Kidney glomerular epithelial cell (primary cell): ENCODE data around the gene SIT1.
"Not testable (repeated sequence)": the region's sequence is repeated elsewhere in the genome, so short reads cannot be mapped to it uniquely, and the experiment has no call there.

ENCODE experiments used
- DNase-seq: peaks from one replicate; lab custom pipeline; 2025; lab: John Stamatoyannopoulos, UW

Gene SIT1

DNA sequence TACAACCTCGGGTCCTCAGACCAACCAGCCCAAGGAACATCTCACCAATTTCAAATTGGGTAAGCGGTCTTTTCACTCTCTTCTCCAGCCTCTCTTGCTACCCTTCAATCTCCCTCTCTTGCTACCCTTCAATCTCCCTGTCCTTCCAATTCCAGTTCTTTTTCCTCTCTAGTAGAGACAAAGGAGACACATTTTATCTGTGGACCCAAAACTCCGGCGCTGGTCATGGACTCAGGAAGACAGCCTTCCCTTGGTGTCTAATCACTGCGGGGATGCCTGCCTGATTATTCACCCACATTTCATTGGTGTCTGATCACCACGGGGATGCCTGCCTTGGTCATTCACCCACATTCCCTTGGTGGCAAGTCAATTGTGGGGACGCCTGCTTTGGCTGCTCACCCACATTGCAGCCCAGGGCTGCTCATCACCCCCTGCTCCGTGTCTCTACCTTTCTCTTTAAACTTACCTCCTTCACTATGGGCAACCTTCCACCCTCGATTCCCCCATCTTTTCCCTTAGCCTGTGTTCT is 13.2 kb downstream of the SIT1 start:
- not testable (repeated sequence) for DNase-seq

DNA sequence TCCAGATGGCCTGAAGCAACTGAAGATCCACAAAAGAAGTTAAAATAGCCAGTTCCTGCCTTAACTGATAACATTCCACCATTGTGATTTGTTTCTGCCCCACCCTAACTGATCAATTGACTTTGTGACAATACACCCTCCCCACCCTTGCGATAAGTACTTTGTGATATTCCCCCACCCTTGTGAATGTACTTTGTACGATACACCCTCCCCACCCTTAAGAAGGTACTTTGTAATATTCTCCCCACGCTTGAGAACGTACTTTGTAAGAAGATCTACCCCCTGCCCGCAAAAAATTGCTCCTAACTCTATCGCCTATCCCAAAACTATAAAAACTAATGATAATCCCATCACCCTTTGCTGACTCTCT is 13.9 kb downstream of the SIT1 start:
- DNase-seq, result not testable (repeated sequence)

DNA sequence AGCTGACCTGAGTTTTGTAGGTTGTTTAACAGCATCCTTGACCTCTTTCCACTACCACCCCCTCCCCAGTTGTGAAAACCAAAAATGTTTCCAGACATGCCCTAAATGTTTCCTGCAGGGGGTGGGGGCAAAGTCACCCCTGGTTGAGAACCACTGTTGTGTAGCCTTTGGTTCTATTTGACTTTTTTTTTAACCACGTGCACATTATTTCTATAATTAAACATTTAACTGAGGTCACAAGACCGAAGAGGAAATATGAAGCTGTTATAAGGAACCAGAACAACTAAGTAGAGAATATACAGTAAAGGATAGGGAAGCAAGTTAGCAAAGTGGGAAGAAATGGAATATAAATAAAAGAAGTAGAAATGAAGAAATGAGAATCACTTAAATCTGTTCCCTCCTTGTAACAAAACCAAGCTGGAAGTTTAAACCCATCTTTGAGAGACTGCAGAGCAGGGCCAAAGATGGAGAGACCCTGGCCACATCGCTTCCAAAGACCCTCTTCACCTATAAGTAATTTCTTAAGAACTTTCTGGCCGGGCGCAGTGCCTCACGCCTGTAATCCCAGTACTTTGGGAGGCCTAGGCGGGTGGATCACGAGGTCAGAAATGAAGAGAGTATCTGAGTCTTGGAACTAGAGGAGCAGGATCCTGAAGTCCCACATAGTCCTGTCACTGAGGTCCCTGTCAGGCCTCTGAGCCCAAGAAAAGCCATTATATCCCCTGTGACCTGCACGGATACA is 14.4 kb downstream of the SIT1 start:
- no peak for DNase-seq

DNA sequence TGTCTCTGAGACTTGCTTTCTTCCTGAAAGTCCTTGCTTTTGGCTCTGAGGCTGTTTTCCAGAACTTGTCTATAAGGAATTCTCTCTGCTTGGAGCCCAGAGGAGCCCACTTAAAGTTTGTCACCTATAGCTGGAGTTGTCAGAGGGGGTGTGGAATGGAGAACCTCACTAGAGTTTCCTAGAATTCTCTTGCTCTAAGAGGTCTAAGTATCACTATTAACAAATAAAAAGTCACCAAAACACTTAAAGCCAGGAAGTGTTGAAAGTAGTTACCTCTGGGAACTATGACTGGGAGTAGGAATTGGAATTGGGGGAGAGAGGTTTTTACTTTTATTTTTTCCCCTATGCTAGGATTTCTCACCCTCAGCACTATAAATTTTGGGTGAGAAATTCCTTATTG is 15.0 kb downstream of the SIT1 start:
- DNase-seq, result no peak

DNA sequence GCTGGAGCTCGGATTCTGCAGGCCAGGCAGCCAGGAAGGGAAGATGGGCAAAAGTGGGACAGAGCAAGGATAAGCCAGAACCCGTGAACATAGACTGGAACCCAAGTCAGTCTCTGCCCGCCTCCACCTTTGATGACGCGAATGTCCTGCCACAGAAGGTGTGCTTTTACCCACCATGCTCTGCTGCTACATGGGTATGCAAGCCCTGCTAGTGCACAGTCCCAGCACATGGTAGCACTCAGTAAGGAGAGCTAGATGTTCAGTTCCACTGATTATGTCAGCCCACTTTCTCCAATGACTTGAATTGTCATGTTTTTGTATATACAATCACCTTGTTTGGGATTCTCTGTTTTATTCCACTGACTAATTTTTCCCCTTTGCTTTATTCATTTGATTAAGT is 21.1 kb downstream of the SIT1 start:
- no peak for DNase-seq

DNA sequence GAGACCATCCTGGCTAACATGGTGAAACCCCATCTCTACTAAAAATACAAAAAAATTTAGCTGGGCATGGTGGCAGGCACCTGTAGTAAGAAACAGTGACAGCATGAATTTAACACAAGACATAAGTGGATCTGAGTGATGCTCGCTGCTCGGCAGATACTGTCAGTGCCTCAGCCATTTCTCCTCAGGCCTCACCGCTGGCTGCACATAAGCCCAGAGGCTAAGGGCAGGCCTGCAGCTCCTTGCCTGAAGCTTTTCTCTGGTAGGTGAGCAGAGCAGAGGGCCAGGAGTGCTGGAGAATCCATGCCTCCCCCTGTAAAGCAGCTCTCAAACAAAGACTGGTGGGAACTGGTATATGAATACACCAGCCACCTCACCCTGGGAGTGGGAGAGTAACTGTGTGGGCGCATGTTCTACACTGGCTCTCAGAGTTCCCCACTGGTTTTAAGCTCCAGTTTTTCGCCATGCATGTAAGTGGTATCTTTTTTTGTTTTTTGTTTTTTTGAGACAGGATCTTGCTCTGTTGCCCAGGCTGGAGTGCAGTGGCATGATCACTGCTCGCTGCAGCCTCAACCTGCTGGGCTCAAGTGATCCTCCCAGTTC is 22.2 kb downstream of the SIT1 start:
- DNase-seq, result no peak

DNA sequence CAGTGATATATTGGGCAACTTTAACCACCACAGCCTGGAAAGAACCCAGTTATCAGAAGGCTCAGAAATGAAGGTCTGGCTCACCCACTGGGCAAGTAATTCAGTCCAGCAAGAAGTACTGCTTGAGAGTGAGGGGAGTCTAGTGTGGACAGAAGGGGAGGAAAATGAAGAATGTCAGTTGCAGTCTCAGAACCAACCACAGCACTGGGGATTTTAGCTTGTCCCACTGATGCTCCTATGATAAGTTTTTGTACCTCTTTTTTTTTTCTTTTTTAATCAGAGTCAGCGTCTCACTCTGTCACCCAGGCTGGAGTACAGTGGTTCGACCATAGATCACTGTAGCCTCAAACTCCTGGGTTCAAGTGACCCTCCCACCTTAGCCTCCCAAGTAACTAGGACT is 23.2 kb downstream of the SIT1 start:
- DNase-seq, result no peak

DNA sequence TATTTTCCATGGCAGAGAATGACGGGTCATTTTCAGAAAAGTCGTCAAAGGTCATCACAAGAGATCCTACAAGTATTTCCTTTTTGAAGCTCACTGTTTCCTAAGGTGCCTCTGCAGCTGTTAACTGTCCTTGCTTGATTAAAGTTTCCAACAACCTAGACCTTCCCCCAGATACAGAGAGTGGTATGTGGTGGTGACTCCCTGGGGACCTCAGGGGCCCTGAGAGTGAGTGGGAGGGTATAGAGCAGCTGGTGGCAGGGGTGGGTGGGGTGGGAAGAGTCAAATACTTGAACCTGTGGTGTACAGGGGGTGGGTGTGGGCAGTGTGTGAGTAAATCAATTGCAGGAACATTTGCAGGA is 31.0 kb downstream of the SIT1 start:
- DNase-seq, result no peak

DNA sequence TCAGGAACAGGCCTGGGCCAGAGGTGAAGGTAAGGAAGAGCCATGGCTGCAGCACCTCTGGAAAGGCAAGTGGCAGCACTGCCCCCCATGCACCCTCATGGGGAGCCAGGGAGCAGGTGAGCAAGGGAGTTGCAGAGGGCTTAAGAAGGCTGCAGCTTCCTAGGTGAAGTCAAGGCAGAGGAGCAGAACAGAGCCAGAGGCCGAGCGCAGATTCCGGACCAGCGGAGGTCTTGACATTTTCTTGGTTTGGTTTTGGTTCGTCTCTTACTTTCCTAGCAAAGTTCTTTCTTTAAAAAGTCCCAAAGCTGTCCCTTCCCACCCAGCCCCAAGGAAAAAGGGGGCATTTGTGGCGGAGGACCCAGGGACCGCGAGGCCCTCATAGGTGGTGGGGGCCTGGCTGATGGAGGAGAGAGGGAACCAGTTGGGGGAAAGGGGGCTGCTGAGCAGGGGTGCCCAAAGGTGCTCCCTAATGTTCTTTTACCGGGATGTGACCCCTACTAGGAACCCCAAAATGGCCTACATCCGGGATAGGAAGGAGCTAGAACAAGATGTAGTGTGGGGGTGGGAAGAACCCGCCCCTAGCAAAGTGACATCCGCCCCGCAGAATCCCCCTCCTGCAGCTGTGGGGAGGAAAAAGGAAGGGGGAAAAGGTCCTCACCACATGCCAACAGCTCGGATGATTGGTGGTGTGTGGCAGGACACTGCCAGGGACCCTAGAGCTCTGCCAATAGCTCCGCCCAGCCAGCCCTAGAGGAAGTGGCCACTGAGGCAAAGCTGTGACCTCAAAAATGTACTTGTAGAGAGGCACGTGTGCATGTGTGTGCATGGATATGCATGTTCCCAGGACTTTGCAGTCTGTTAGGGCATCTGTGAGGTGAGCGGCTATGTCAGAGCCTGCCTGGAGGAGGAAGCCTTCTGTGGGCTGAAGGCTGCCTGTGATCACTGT is 31.6 kb downstream of the SIT1 start:
- DNase-seq, result no peak

DNA sequence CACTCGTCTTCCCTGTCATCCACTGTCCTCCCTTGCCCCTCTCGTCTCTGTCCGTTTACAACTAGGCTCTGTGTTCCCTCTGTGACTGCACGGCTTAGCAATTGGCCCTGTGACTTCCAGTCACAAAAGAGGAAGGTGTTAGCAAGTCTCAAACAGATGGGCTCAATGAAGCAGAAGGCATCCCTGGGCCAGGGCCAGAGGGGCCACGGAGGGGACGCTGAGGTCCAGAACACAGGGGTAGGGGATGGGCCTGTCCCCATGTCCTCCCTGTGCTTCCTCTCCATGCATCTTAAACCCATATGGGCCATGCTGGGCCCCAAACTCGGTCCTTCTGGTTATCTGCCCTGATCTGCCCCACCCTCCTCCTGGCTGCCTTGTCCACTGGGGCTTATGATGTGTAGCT is 32.4 kb downstream of the SIT1 start, which contains the start of gene CD72:
Gene CD72, minus strand, starts transcription at position 89 of the 403 bp plus-strand sequence. CDS start 110 bp downstream, outside the sequence.
- no peak for DNase-seq

DNA sequence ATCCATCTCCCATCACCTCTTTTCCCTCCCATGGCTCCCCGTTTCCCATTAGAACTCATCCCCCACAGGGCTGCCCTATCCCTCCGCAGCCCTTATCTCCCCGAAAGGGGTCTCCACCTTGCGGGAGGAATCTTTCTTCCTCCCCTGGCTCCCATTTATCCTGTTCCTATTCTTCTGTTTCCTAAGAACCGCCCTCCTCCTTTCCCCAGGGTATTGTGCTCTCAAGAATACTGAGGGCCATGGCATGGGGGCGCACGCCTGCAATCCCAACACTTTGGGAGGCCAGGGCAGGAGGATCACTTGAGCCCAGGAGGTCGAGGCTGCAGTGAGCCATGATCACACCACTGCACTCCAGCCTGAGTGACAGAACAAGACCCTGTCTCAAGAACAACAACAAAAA is 33.2 kb downstream of the SIT1 start:
- no peak for DNase-seq

DNA sequence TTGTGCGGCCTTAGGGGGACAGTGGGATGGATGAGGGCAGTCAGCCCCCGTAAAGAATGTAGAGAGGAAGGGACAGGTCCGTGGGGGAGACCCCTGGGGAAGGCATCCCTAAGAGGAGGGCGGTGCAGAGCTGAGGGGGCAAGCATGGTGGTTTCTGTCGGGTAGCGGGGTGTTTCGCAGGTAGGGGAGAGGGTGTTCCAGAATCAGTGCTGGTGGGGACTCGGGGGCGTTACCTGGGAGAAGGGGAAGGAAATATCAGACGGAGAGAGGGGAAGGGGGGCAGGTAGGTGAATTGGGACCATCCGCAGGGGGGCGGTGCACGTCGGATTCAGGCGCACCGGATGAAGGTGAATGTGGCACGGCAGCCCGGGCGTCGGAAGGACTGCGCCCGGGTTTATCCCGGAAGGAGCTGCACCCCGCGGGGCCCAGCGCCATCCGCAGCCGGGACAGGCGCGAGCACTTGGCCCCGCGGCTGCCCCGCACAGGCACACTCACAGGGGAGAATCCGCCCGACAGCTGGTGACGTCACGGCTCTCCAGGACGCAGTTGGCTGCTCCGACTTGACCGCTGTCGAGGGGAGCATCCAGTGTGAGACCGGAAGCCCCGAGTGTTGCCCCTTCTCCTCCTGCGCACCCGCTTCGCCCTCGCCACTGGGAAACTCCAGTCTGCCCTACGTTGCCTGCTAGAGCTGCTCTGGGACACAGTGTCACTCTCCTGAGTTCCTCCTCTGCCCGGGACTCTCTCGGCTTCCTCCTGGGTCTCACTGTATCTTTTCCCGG is 33.9 kb downstream of the SIT1 start:
- DNase-seq, result peak; percentile 17

DNA sequence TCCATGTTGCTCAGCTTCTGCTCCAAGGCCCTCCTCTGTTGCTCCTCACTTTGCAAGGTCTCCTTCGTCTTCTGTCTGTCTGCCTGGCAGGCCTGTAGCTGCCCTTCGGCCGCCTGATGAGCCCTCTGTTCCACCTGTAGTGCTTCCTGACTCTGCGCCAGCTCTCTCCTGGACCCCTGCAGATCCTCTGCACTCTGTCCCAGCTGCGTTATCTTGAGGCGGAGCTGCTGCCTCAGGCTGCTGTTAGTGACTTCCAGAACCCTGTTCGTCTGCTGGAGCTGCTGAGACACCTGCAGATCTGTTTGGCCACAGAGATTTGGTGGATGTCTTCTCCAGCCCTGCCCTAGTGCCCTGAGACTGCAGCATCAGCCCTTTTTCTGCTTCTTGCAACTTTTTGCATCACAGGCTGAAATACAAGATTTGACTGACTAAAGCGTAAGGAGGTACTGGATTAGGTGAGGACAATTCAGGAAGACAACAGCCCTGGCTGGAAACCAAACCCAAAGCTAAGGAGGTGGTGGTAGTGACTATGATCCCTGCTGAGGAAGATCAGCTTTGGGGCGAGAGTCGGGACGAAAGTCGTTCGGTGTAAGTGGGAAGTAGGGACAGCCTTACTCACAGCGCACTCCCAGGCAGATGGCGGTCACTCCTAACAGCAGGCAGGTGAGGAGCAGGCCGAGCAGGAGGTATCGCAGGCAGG is 34.6 kb downstream of the SIT1 start:
- DNase-seq, result no peak

DNA sequence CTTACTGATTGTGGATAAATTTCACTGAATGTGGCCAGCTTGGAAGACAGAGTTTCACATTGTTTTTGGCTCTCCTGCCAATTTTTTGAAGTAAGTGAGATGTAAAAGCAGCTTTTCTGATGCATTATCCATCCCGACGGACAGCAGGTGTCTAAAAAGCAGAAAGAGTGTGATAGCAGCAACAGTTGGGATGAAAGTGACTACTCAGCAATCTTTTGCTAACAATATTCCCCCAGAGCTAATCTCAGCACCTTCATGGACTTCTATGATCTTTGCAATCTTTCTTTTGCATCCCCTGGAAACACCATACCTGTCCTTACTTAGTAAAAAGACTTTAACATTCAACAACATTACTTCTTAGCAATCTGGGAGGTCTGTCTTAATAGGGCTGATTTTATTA is 37.9 kb downstream of the SIT1 start:
- DNase-seq, result no peak

DNA sequence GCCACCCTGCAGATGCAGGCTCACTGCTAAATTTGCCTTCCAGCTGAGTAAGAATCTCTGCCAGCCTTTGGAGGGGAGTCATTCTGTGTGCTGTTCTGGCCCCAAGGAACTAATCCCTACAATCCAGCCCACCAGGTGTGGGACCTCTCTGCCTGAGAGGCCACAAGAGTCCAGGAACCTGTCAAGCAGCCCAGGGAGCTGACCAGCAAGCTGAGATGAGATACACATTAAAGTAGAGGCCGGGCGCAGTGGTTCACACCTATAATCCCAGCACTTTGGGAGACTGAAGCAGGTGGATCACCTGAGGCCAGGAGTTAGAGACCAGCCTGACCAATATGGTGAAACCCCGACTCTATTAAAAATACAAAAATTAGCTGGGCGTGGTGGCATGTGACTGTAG is 38.7 kb downstream of the SIT1 start:
- not testable (repeated sequence) for DNase-seq

DNA sequence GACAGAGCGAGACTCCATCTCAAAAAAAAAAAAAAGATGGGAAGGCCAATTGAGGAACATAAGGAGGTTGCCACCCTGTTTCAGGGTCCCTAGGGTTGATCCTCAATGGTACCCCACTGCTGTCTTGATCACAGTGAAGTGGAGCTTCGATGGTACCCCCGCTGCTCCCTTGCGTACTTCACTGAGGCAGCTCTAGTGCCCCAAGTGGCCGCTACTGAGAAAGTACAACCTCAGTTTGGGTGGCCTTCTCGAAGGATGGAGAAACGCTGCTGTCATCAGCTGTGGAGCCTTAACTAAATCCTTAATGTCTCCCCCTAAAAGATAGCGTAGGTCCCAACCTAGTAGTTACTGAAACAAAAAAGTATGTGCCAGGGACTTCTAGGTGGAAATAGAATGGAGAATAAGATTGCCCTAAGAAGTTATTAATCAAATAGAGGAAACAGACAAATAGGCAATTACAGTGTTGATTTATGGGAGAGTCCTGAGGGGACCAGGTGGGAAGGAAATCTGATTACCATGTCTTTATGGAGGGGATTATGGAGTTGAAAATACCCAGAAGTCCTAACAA is 39.4 kb downstream of the SIT1 start:
- no peak for DNase-seq

DNA sequence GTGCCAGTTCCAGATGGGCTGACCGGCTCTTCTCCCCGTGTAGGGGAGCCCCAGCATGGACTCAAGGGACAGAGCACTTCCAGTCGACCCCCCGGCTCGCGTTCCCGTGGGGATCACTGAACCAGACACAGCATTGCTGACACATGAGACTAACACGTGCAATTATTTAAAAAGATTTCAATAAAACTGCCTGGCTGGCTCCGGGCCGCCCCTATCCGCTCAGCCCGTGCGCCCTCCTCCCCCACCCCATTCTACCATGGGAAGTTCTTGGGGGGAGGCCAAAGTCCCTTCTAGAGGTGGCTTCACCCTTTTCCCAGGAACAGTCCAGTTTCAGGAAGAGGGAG is 40.9 kb downstream of the SIT1 start:
- no peak for DNase-seq

DNA sequence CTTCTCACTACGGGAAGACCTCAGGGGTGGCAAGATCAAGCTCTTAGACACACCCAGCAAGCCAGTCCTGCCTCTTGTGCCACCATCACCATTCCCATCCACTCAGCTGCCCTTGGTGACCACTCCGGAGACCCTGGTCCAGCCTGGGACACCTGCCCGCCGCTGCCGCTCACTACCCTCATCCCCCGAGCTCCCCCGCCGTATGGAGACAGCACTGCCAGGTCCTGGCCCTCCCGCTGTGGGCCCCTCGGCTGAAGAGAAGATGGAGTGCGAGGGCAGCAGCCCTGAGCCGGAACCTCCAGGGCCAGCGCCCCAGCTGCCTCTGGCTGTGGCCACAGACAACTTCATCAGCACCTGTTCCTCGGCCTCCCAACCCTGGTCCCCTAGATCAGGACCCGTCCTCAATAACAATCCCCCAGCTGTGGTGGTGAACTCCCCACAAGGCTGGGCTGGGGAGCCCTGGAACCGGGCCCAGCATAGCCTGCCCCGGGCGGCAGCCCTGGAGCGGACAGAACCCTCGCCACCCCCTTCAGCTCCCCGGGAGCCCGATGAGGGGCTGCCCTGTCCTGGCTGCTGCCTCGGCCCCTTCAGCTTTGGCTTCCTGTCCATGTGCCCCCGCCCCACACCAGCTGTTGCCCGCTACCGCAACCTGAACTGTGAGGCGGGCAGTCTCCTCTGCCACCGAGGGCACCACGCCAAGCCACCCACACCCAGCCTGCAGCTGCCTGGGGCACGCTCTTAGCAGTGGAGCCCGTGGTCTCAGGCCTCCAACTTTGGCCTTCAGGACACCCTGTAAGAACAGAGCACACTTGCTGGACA is 41.5 kb downstream of the SIT1 start:
- no peak for DNase-seq

DNA sequence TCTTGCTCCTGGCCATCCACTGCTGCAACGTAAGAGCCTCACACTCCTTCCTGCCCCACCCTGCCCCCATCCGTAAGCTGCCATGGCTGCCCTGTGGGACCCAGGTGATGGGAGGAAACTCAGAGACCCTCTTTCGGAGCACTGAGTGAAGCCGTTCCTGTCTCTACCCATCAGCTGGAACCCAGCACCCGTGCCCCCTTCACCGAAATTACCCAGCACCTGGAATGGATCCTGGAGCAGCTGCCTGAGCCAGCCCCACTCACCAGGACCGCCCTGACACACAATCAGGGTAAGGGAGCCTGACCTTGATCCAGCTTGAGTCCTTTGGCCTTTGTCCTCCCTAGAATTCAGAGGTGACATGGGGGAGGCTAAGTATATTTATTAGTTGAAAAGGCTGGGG is 42.5 kb downstream of the SIT1 start:
- no peak for DNase-seq

DNA sequence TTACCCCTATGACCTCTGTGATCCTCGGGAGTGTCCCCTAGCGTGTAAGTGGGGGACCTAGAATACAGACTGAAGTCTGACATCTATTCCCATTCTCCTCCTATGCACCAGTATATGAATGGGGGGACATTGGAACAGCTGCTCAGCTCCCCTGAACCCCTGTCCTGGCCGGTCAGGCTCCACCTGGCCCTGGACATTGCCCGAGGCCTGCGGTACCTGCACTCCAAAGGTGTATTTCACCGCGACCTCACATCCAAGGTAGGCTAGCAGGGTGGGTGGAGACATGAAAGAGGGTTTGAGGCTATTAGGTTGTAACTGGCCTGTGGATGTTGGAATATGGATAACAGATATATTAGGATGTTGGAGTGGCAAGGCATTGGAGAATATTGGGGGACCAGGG is 44.0 kb downstream of the SIT1 start:
- DNase-seq, result no peak
